Liver (tissue), 3 donors: ENCODE measurements around the gene NOC4L.

Source experiments
- ATF3 ChIP-seq: IDR thresholded peaks from 2 replicates; pipeline ENCODE4 v1.6.1; 2016; ENCODE audit warnings: antibody characterized with exemption
- CTCF ChIP-seq: fragments of 150-350 bp; IDR thresholded peaks from 2 replicates; pipeline ENCODE4 v1.5.1; 2017; ENCODE audit warnings: improper control_type of control experiment, low read depth, low read length; ENCODE audit not compliant: missing input control
- EGR1 ChIP-seq, 2 donors: IDR thresholded peaks; 2 replicates each; pipeline ENCODE4 v1.6.1; 2016 to 2018; ENCODE audit warnings: antibody characterized with exemption in 2 of 2, low read depth in 2 of 2
- GABPA ChIP-seq, 2 donors: IDR thresholded peaks in 1 of 2; conservative IDR thresholded peaks in 1 of 2; 2 replicates each; pipeline ENCODE4 v1.6.1; 2016; ENCODE audit warnings: antibody characterized with exemption in 2 of 2, mild to moderate bottlenecking in 1 of 2, moderate library complexity in 1 of 2
- JUND ChIP-seq, 2 donors: IDR thresholded peaks; 2 replicates each; pipeline ENCODE4 v1.6.1; 2016; ENCODE audit warnings: antibody characterized with exemption in 2 of 2
- MAX ChIP-seq: IDR thresholded peaks from 2 replicates; pipeline ENCODE4 v1.6.1; 2016; ENCODE audit warnings: antibody characterized with exemption
- NR2F2 ChIP-seq: IDR thresholded peaks from 2 replicates; pipeline ENCODE4 v1.6.1; 2016; ENCODE audit warnings: antibody characterized with exemption
- RAD21 ChIP-seq, 2 donors: IDR thresholded peaks; 2 replicates each; pipeline ENCODE4 v1.6.1; 2016; ENCODE audit warnings: antibody characterized with exemption in 2 of 2, mild to moderate bottlenecking in 2 of 2
- RXRA ChIP-seq, 2 donors: IDR thresholded peaks; 2 replicates each; pipeline ENCODE4 v1.6.1; 2017 to 2018; ENCODE audit warnings: antibody characterized with exemption in 2 of 2, mild to moderate bottlenecking in 1 of 2
- SP1 ChIP-seq: IDR thresholded peaks from 2 replicates; pipeline ENCODE4 v1.6.1; 2018; ENCODE audit warnings: antibody characterized with exemption, mild to moderate bottlenecking
- TAF1 ChIP-seq: conservative IDR thresholded peaks from 2 replicates; pipeline ENCODE4 v1.6.1; 2016; ENCODE audit warnings: antibody characterized with exemption, mild to moderate bottlenecking
- YY1 ChIP-seq: IDR thresholded peaks from 2 replicates; pipeline ENCODE4 v1.6.1; 2016; ENCODE audit warnings: antibody characterized with exemption, mild to moderate bottlenecking
- TF ChIP-seq, protein P1 (sequence below): IDR thresholded peaks from 2 replicates; pipeline ENCODE4 v1.6.1; 2016; ENCODE audit warnings: antibody characterized with exemption, mild to moderate bottlenecking
- donor health status: healthy.
- donor health status: healthy.

- TF ChIP-seq, protein P1, sequence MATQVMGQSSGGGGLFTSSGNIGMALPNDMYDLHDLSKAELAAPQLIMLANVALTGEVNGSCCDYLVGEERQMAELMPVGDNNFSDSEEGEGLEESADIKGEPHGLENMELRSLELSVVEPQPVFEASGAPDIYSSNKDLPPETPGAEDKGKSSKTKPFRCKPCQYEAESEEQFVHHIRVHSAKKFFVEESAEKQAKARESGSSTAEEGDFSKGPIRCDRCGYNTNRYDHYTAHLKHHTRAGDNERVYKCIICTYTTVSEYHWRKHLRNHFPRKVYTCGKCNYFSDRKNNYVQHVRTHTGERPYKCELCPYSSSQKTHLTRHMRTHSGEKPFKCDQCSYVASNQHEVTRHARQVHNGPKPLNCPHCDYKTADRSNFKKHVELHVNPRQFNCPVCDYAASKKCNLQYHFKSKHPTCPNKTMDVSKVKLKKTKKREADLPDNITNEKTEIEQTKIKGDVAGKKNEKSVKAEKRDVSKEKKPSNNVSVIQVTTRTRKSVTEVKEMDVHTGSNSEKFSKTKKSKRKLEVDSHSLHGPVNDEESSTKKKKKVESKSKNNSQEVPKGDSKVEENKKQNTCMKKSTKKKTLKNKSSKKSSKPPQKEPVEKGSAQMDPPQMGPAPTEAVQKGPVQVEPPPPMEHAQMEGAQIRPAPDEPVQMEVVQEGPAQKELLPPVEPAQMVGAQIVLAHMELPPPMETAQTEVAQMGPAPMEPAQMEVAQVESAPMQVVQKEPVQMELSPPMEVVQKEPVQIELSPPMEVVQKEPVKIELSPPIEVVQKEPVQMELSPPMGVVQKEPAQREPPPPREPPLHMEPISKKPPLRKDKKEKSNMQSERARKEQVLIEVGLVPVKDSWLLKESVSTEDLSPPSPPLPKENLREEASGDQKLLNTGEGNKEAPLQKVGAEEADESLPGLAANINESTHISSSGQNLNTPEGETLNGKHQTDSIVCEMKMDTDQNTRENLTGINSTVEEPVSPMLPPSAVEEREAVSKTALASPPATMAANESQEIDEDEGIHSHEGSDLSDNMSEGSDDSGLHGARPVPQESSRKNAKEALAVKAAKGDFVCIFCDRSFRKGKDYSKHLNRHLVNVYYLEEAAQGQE = no peak
- TF ChIP-seq MAX (no peak), YY1 (no peak), CTCF (no peak), JUND (IDR thresholded peaks at IDR 0.05) (no peak), GABPA (IDR thresholded peaks at IDR 0.05 in 1 of 2, conservative IDR thresholded peaks at IDR 0.05 in 1 of 2) (no peak), SP1 (no peak), NR2F2 (no peak), ATF3 (no peak), RAD21 (IDR thresholded peaks at IDR 0.05) (no peak), TAF1 (no peak), EGR1 (IDR thresholded peaks at IDR 0.05; ENCODE audit: low read depth in 2 of 2) (no peak), RXRA (IDR thresholded peaks at IDR 0.05) (no peak)
Measured at GRCh38 chr12:132161036-132161781, 17.0 kb downstream of the NOC4L start.
